SU-DHL-6 (cell line): Measurements from ENCODE around the gene MED12L.

Experiments used
- EZH2phosphoT487 ChIP-seq: fragments of 200-600 bp; sonication (generic), shearing (Covaris generic); conservative IDR thresholded peaks from 2 replicates; pipeline ENCODE4 v1.6.1; 2018; ENCODE audit warnings: mild to moderate bottlenecking, antibody characterized with exemption, low read length, moderate library complexity, mixed read lengths
- TF ChIP-seq, protein P1 (sequence below): fragments of 200-600 bp; sonication (generic); IDR thresholded peaks from one replicate; pipeline ENCODE4 v1.5.1; 2017; ENCODE audit warnings: antibody characterized with exemption, mild to moderate bottlenecking, low read length, moderate library complexity; ENCODE audit not compliant: insufficient read depth, poor library complexity, severe bottlenecking

DNA sequence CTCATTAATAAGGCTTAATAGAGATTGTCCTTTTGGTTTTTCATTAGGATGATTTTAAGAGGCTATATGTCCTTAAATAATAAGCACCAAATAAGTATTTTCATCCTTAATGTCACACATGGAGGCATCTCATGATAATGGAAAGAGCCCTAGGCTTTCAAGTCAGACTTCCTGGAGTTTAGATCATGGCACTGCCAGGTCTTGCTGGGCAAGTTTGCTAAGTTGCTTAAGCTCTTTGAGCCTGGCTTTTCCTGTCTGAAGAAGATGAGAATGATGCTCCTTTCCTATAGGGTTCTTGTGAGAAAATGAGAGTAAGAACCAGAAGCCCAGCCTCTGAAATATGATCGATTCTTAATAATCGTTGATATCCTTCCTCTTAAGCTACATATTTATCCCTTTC, 322.5 kb downstream of the MED12L start:
- TF ChIP-seq, protein P1, sequence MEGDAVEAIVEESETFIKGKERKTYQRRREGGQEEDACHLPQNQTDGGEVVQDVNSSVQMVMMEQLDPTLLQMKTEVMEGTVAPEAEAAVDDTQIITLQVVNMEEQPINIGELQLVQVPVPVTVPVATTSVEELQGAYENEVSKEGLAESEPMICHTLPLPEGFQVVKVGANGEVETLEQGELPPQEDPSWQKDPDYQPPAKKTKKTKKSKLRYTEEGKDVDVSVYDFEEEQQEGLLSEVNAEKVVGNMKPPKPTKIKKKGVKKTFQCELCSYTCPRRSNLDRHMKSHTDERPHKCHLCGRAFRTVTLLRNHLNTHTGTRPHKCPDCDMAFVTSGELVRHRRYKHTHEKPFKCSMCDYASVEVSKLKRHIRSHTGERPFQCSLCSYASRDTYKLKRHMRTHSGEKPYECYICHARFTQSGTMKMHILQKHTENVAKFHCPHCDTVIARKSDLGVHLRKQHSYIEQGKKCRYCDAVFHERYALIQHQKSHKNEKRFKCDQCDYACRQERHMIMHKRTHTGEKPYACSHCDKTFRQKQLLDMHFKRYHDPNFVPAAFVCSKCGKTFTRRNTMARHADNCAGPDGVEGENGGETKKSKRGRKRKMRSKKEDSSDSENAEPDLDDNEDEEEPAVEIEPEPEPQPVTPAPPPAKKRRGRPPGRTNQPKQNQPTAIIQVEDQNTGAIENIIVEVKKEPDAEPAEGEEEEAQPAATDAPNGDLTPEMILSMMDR = no peak
- TF ChIP-seq EZH2phosphoT487 = no peak
